Upper lobe of left lung (tissue), 4 donors: ENCODE results near the gene OAF.

Source experiments
- CTCF ChIP-seq, 6 experiments: fragments of 450-650 bp in 4 of 6; fragments of 200-600 bp in 2 of 6; sonication (generic) in 2 of 6; IDR thresholded peaks; one replicate each; pipeline ENCODE4 v1.5.1; 2016 to 2019; ENCODE audit warnings: antibody characterized with exemption in 6 of 6
- EP300 ChIP-seq, 4 donors: sonication (generic); formaldehyde crosslinking; IDR thresholded peaks; one replicate each; pipeline ENCODE4 v1.5.1; 2017; ENCODE audit warnings: antibody characterized with exemption in 4 of 4, control low read depth in 2 of 4
- POLR2A ChIP-seq, 4 donors: fragments of 450-650 bp; IDR thresholded peaks; one replicate each; pipeline ENCODE4 v1.5.1; 2016 to 2017; ENCODE audit warnings: antibody characterized with exemption in 4 of 4, mild to moderate bottlenecking in 2 of 4
- POLR2AphosphoS5 ChIP-seq, 2 donors: sonication (generic); formaldehyde crosslinking; IDR thresholded peaks; one replicate each; pipeline ENCODE4 v1.5.1; 2017; ENCODE audit warnings: antibody characterized with exemption in 2 of 2

- TF ChIP-seq CTCF (IDR thresholded peaks at IDR 0.05) (no peak), EP300 (IDR thresholded peaks at IDR 0.05) (no peak), POLR2A (IDR thresholded peaks at IDR 0.05) (no peak), POLR2AphosphoS5 (IDR thresholded peaks at IDR 0.05) (no peak)
Measured at GRCh38 chr11:120271672-120272071, 60.8 kb downstream of the OAF start.
